Testis (tissue), 3 donors: ENCODE results near the gene OSM. TPM values are rescaled to one million over a fixed set of nuclear protein-coding genes. Genes with fewer than 3 reads are reported as not detected.

Experiments used
- DNase-seq: peaks from one replicate; pipeline ENCODE4 v3.0.0-alpha.2; 2019
- H3K27ac ChIP-seq, 2 donors: fragments of 200-600 bp; sonication (generic); one replicate each; pipeline ENCODE4 v1.5.1; 2019
- H3K27me3 ChIP-seq: fragments of 200-600 bp; sonication (generic); one replicate; pipeline ENCODE4 v1.5.1; 2019
- H3K36me3 ChIP-seq: fragments of 200-600 bp; sonication (generic); one replicate; pipeline ENCODE4 v1.5.1; 2017; ENCODE audit warnings: low read depth; ENCODE audit errors: missing control alignments
- H3K4me1 ChIP-seq: fragments of 200-600 bp; sonication (generic); one replicate; pipeline ENCODE4 v1.5.1; 2019
- H3K4me3 ChIP-seq, 2 donors: fragments of 200-600 bp; sonication (generic); one replicate each; pipeline ENCODE4 v1.5.1; 2017 to 2019
- H3K9me3 ChIP-seq: fragments of 200-600 bp; sonication (generic); one replicate; pipeline ENCODE4 v1.5.1; 2017
- POLR2A ChIP-seq: fragments of 450-650 bp; IDR thresholded peaks from one replicate; pipeline ENCODE4 v1.6.1; 2017; ENCODE audit warnings: antibody characterized with exemption, mild to moderate bottlenecking, moderate library complexity
- WGBS, 2 donors: methylation state at CpG; one replicate each; pipeline ENCODE4 v1.1.5; 2018; 5-methylcytosine and 5-hydroxymethylcytosine counted together
- intact Hi-C: fragments of 100-400 bp; cut with DNase I; formaldehyde crosslinking; loops from one replicate; pipeline ENCODE4 v1.15.1; 2023; ENCODE audit warnings: low total_unique reads
- polyA plus RNA-seq: library from polyadenylated mRNA; stranded (reverse); fragments of 350-450 nt; fragmentation: Illumina TruSeq; extraction: RNeasy Lipid Tissue Mini Kit (QIAGEN cat#74804); gene quantifications from one replicate; pipeline ENCODE4 v1.2.3, GENCODE V29; 2014; ENCODE audit warnings: low read depth, low replicate concordance; ENCODE audit not compliant: insufficient read depth
- total RNA-seq, 2 donors: library from RNA; depleted of rRNA; stranded (reverse); fragments of >200 nt; gene quantifications; one replicate each; pipeline ENCODE4 v1.2.3, GENCODE V29; 2016
- TF ChIP-seq, protein P1 (sequence below), 3 experiments: fragments of 450-650 bp in 2 of 3; fragments of 200-600 bp in 1 of 3; sonication (generic) in 1 of 3; IDR thresholded peaks; one replicate each; pipeline ENCODE4 v1.5.1; 2016 to 2019; ENCODE audit warnings: antibody characterized with exemption in 3 of 3, mild to moderate bottlenecking in 2 of 3, moderate library complexity in 1 of 3

Gene OSM
- total and polyA plus RNA-seq, 3 donors from 2014 or later, result 0.69 to 1.6 TPM; not detected in 1

DNA sequence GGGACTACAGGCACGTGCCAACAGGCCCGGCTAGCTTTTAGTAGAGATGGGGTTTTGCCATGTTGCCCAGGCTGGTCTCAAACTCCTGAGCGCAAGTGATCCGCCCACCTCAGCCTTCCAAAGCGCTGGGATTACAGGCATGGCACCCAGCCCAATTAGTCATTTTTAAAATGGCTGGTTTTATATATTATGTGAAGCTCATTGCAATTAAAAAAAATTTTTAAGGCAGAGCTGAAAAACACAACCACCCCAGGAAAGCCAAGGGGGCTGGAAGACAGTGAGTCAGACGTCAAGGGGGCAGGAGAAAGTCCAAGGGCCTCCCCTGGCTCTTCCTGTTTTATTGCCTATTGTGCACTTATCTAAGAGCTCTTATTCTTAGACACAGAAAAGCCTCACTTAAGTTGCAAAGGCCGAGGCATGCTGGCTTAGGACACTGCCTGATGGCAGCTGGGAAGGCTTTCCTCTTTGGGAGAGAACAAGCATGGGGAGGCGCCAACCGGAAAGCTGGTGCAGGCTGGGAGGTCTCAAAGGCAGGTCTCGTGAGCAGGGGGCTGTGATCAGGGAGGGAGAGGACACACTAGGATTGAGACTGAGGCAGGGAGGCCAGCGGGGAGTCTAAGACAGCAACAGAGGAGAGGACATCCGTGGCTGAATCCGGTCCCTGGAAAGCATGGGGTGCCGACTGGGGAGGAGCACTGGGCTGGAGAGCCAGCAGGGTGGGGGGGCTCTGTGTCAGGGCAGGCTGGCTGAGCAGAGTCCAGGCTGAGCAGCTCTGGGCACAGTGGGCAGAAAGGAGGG is 11.1 kb upstream of the OSM start:
- no peaks in the 10 kb centered on the region for H3K27me3 ChIP-seq
- no peak for DNase-seq
- H3K36me3 ChIP-seq, result no peaks in the 10 kb centered on the region
- 55 to 57% methylated on average over 14 of the region's 14 CpGs for WGBS, 2 donors
- no peaks in the 10 kb centered on the region for H3K9me3 ChIP-seq
- peaks cover 8% of the 10 kb centered on the region for H3K4me1 ChIP-seq
- H3K27ac ChIP-seq, result peak overlapping the region in 1 of 2 donors; percentile 42
- no peak overlapping the region for H3K4me3 ChIP-seq
- TF ChIP-seq POLR2A, result no peak
- TF ChIP-seq, protein P1, sequence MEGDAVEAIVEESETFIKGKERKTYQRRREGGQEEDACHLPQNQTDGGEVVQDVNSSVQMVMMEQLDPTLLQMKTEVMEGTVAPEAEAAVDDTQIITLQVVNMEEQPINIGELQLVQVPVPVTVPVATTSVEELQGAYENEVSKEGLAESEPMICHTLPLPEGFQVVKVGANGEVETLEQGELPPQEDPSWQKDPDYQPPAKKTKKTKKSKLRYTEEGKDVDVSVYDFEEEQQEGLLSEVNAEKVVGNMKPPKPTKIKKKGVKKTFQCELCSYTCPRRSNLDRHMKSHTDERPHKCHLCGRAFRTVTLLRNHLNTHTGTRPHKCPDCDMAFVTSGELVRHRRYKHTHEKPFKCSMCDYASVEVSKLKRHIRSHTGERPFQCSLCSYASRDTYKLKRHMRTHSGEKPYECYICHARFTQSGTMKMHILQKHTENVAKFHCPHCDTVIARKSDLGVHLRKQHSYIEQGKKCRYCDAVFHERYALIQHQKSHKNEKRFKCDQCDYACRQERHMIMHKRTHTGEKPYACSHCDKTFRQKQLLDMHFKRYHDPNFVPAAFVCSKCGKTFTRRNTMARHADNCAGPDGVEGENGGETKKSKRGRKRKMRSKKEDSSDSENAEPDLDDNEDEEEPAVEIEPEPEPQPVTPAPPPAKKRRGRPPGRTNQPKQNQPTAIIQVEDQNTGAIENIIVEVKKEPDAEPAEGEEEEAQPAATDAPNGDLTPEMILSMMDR (IDR thresholded peaks at IDR 0.05), result no peak
- intact Hi-C loops, result no loop called here

DNA sequence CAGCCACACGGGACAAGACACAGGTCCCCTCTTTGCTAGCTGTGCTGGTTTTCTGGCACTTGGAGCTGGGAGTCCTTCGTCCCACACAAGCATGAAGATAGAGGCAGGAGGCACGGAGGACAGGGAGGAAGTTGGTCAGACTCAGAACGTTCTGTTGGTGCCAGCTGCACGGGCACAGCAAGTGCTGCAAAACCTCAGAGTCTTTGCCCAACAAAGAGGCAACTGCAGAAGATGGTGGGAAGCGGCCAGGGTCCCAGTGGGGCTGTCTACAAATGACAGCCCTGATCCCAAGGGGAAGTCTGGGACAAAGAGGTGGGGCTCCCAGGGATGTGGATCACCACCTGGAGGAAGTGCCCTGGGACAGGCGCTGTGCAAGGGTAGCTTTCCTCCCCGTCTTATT is 9.4 kb upstream of the OSM start:
- no peak for DNase-seq
- H3K9me3 ChIP-seq, result no peaks in the 10 kb centered on the region
- intact Hi-C loops, result no loop called here
- no peak overlapping the region for H3K27ac ChIP-seq
- no peaks in the 10 kb centered on the region for H3K27me3 ChIP-seq
- peaks cover 8% of the 10 kb centered on the region for H3K4me1 ChIP-seq
- TF ChIP-seq, protein P1 (IDR thresholded peaks at IDR 0.05), result no peak
- no peak for TF ChIP-seq POLR2A
- no peaks in the 10 kb centered on the region for H3K36me3 ChIP-seq
- H3K4me3 ChIP-seq, result no peak overlapping the region
- WGBS, 2 donors, result 69 to 85% methylated on average over 7 to 8 of the region's 8 CpGs

DNA sequence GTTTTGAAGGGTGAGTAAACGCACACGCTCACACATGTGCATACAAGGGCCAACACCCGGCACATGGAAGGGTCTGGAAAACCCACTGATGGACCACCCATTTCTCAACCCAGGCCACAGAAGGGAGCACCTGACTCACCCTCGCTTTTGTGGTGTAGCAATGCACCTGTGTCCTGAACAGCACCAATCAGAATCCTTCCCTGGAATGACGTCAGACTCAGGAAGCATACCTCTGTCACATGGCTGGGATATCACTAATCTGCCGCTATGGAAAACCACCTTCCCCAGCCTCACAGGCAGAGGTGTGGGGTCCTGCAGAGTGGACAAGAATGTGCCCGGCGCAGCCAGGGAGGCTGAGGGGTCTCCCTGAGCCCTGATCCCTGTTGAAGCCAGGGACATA is 9.0 kb upstream of the OSM start:
- WGBS, 2 donors, result 78 to 90% methylated on average over 7 to 8 of the region's 8 CpGs
- no peak for TF ChIP-seq POLR2A
- TF ChIP-seq, protein P1 (IDR thresholded peaks at IDR 0.05), result no peak
- Histone ChIP-seq H3K27me3 (no peaks in the 10 kb centered on the region), H3K27ac (no peak overlapping the region), H3K4me3 (no peak overlapping the region), H3K9me3 (no peaks in the 10 kb centered on the region), H3K4me1 (peaks cover 8% of the 10 kb centered on the region), H3K36me3 (no peaks in the 10 kb centered on the region)
- intact Hi-C loops, result no loop called here
- DNase-seq, result no peak

DNA sequence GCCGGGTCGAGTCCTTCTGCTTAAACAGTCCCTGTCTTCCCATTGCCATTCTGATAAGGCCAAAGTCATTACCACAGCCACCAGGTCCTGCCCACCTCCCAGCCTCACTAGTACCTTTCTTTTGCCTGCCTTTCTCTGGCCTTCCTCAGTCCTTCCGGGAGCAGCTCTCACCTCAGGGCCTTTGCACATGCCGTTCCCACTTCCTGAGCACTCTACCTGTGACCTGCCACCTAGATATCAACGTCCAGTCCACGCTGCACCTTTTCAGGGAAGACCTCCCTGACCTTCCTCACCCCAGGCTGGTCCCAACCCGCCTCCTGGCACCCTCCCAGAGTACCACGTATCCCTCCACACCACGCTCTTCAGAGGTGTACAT is 7.8 kb upstream of the OSM start:
- no peak for DNase-seq
- H3K36me3 ChIP-seq, result no peaks in the 10 kb centered on the region
- no peaks in the 10 kb centered on the region for H3K27me3 ChIP-seq
- peaks cover 8% of the 10 kb centered on the region for H3K4me1 ChIP-seq
- TF ChIP-seq, protein P1 (IDR thresholded peaks at IDR 0.05), result no peak
- TF ChIP-seq POLR2A, result no peak
- WGBS, 2 donors, result 94 to 95% methylated on average over 9 of the region's 9 CpGs
- intact Hi-C loops, result no loop called here
- H3K4me3 ChIP-seq, result no peak overlapping the region
- H3K9me3 ChIP-seq, result no peaks in the 10 kb centered on the region
- H3K27ac ChIP-seq, result no peak overlapping the region
